Natural killer cell (primary cell): ENCODE data around the gene ATP1A3. TPM values are rescaled to one million over a fixed set of nuclear protein-coding genes. Genes with fewer than 3 reads are reported as not detected.

Source experiments
- ATAC-seq, 3 donors: fragments of 150-1000 bp in 2 of 3; fragments of 200-7000 bp in 1 of 3; cut with Tn5 transposase; 1 replicate in 1 of 3; 2 replicates in 2 of 3; pipeline ENCODE4 v1.10.0; 2021; ENCODE audit warnings: mild to moderate bottlenecking in 2 of 3, moderate library complexity in 2 of 3
- DNase-seq, 2 donors: peaks; one replicate each; pipeline versions ENCODE4 v3.0.0 to v3.0.0-alpha.2; 2013 to 2021; ENCODE audit warnings: mixed read lengths in 1 of 2
- H3K27ac ChIP-seq: one replicate; pipeline ENCODE4 v1.5.1; 2013; ENCODE audit warnings: mild to moderate bottlenecking, low read length
- H3K27me3 ChIP-seq: one replicate; pipeline ENCODE4 v1.6.1; 2013; ENCODE audit warnings: low read length; ENCODE audit not compliant: control insufficient read depth, insufficient read depth
- H3K36me3 ChIP-seq: one replicate; pipeline ENCODE4 v1.6.1; 2013; ENCODE audit warnings: low read length; ENCODE audit not compliant: control insufficient read depth, insufficient read depth
- H3K4me1 ChIP-seq: one replicate; pipeline ENCODE4 v1.6.1; 2013; ENCODE audit warnings: low read length; ENCODE audit not compliant: control insufficient read depth, insufficient read depth
- H3K4me3 ChIP-seq: one replicate; pipeline ENCODE4 v1.5.1; 2013; ENCODE audit warnings: low read length
- H3K9me3 ChIP-seq: one replicate; pipeline ENCODE4 v1.6.1; 2013; ENCODE audit warnings: low read length; ENCODE audit not compliant: control insufficient read depth, insufficient read depth
- H3K27ac Mint-ChIP-seq, 2 donors: one replicate each; pipeline ENCODE4 v1.8.0; 2022; ENCODE audit warnings: mild to moderate bottlenecking in 2 of 2, mixed read lengths in 2 of 2, moderate library complexity in 1 of 2
- H3K27me3 Mint-ChIP-seq, 2 donors: one replicate each; pipeline ENCODE4 v1.8.0; 2022; ENCODE audit warnings: low read depth in 2 of 2, mixed read lengths in 2 of 2
- H3K36me3 Mint-ChIP-seq: one replicate; pipeline ENCODE4 v1.8.0; 2022; ENCODE audit warnings: mixed read lengths
- H3K4me1 Mint-ChIP-seq, 2 donors: one replicate each; pipeline ENCODE4 v1.8.0; 2022; ENCODE audit warnings: mixed read lengths in 2 of 2
- H3K4me3 Mint-ChIP-seq: one replicate; pipeline ENCODE4 v1.8.0; 2022; ENCODE audit warnings: mild to moderate bottlenecking, moderate library complexity, mixed read lengths
- H3K9me3 Mint-ChIP-seq, 2 donors: one replicate each; pipeline ENCODE4 v1.8.0; 2022; ENCODE audit warnings: mixed read lengths in 2 of 2
- CTCF ChIP-seq: fragments of 200-600 bp; IDR thresholded peaks from one replicate; pipeline ENCODE4 v1.8.0; 2022; ENCODE audit warnings: antibody characterized with exemption
- WGBS: methylation state at CpG from one replicate; pipeline ENCODE4 v1.1.7; 2013; ENCODE audit warnings: missing lambda C conversion rate; ENCODE audit not compliant: insufficient coverage; 5-methylcytosine and 5-hydroxymethylcytosine counted together
- intact Hi-C: fragments of 100-400 bp; cut with micrococcal nuclease; formaldehyde crosslinking; loops from one replicate; pipeline ENCODE4 v1.14.2; 2022
- total RNA-seq, 4 donors: library from RNA; stranded (reverse); fragments of 120-200 nt in 1 of 4; gene quantifications; one replicate each; pipeline versions ENCODE4 v1.2.3 to v1.2.4, GENCODE V29; 2013 to 2022

Gene ATP1A3
- total RNA-seq, 3 donors from 2014 or later (not counting 1 experiment from before 2014, with no cell fraction given), result 13.5 to 18.2 (median 14.0) TPM

GRCh38 chr19:41918095-41918494, 75.9 kb downstream of the ATP1A3 start:
- no peaks in the 10 kb centered on the region for H3K36me3 Mint-ChIP-seq
- no peak overlapping the region for H3K4me3 Mint-ChIP-seq

GRCh38 chr19:41917676-41918075, 76.4 kb downstream of the ATP1A3 start:
- no peak overlapping the region for H3K4me3 ChIP-seq
- H3K4me1 ChIP-seq, result peaks cover 44% of the 10 kb centered on the region
- H3K9me3 Mint-ChIP-seq, result no peaks in the 10 kb centered on the region
- 72% methylated on average over 12 of the region's 12 CpGs for WGBS
- H3K27ac ChIP-seq, result no peak overlapping the region
- no peak overlapping the region for H3K27ac Mint-ChIP-seq
- H3K36me3 ChIP-seq, result no peaks in the 10 kb centered on the region
- no peak for TF ChIP-seq CTCF
- no peak overlapping the region for H3K4me3 Mint-ChIP-seq
- peaks cover 7 to 28% of the 10 kb centered on the region in 2 donors for H3K27me3 Mint-ChIP-seq
- H3K4me1 Mint-ChIP-seq, result peaks cover 10 to 16% of the 10 kb centered on the region in 2 donors
- H3K36me3 Mint-ChIP-seq, result no peaks in the 10 kb centered on the region
- intact Hi-C loops, result no loop called here
- H3K27me3 ChIP-seq, result peaks cover 54% of the 10 kb centered on the region
- no peaks in the 10 kb centered on the region for H3K9me3 ChIP-seq
- DNase-seq (no peak), ATAC-seq (peak in 1 of 3 donors; percentile 19)

More at GRCh38 chr19:41918095-41918494, 75.9 kb downstream of the ATP1A3 start:
- Histone ChIP-seq H3K9me3 (no peaks in the 10 kb centered on the region), H3K36me3 (no peaks in the 10 kb centered on the region), H3K27me3 (peaks cover 54% of the 10 kb centered on the region), H3K4me3 (no peak overlapping the region), H3K4me1 (peaks cover 40% of the 10 kb centered on the region), H3K27ac (no peak overlapping the region)
- H3K27ac Mint-ChIP-seq, result no peak overlapping the region
- no peak for TF ChIP-seq CTCF
- peaks cover 10 to 18% of the 10 kb centered on the region in 2 donors for H3K4me1 Mint-ChIP-seq
- DNase-seq, result no peak
- intact Hi-C loops, result no loop called here
- 58% methylated on average over 6 of the region's 6 CpGs for WGBS
- peaks cover 9 to 28% of the 10 kb centered on the region in 2 donors for H3K27me3 Mint-ChIP-seq
- ATAC-seq, result peak in 1 of 3 donors; percentile 21
- H3K9me3 Mint-ChIP-seq, result no peaks in the 10 kb centered on the region

Other genes starting within 250 kb of the ATP1A3 start
- not detected for gene CEACAM6, start 238.7 kb downstream of the ATP1A3 start, total RNA-seq
- 1 to 10 TPM in 2 of 3 donors, not detected in 1; 1.3 to 1.7 TPM for gene CEACAM3, start 197.6 kb downstream of the ATP1A3 start, total RNA-seq
- not detected for gene LYPD4, start 149.5 kb downstream of the ATP1A3 start, total RNA-seq
- gene DMRTC2, start 149.2 kb downstream of the ATP1A3 start, total RNA-seq, result not detected
- gene RPS19, start 134.0 kb downstream of the ATP1A3 start, total RNA-seq, result 1,000 to 10,000 TPM; 1,358 to 1,814 (median 1,709) TPM
- 10 to 100 TPM in 1 of 3 donors, 1 to 10 TPM in 2; 5.6 to 35.5 (median 6.0) TPM for gene CD79A, start 117.0 kb downstream of the ATP1A3 start, total RNA-seq
- gene ARHGEF1, start 111.0 kb downstream of the ATP1A3 start, total RNA-seq, result 1,000 to 10,000 TPM; 1,177 to 1,409 (median 1,354) TPM
- 1 to 10 TPM; 1.1 to 2.1 (median 1.5) TPM for gene ERFL, start 65.8 kb downstream of the ATP1A3 start, total RNA-seq
- gene RABAC1, start 34.9 kb downstream of the ATP1A3 start, total RNA-seq, result 10 to 100 TPM; 76.8 to 100.0 (median 78.4) TPM
- gene GRIK5, start 76.0 kb upstream of the ATP1A3 start, total RNA-seq, result 1 to 10 TPM in 1 of 3 donors, under 1 TPM in 1, not detected in 1; 0.31 to 2.1 TPM
- 10 to 100 TPM; 21.6 to 23.7 (median 23.1) TPM for gene ZNF574, start 81.9 kb upstream of the ATP1A3 start, total RNA-seq
- 10 to 100 TPM; 27.3 to 40.8 (median 29.3) TPM for gene POU2F2, start 138.2 kb upstream of the ATP1A3 start, total RNA-seq
- 100 to 1,000 TPM in 1 of 3 donors, 10 to 100 TPM in 2; 83.2 to 110 (median 83.7) TPM for gene DEDD2, start 223.4 kb upstream of the ATP1A3 start, total RNA-seq
- gene ZNF526, start 226.1 kb upstream of the ATP1A3 start, total RNA-seq, result 10 to 100 TPM in 2 of 3 donors, 1 to 10 TPM in 1; 8.8 to 10.6 (median 10.2) TPM
- 10 to 100 TPM; 42.5 to 52.1 (median 44.1) TPM for gene GSK3A, start 248.4 kb upstream of the ATP1A3 start, total RNA-seq